GM12878 (cell line): ENCODE measurements around the gene ADAMTS17.

ENCODE experiments used
- ETV6 ChIP-seq, 2 experiments: fragments of 450-650 bp in 1 of 2; IDR thresholded peaks in 1 of 2; conservative IDR thresholded peaks in 1 of 2; 2 replicates each; pipeline ENCODE4 v1.6.1; 2014; ENCODE audit warnings: antibody characterized with exemption in 1 of 2, borderline replicate concordance in 1 of 2, low read depth in 1 of 2, mild to moderate bottlenecking in 1 of 2, moderate library complexity in 1 of 2
- EZH2 ChIP-seq: IDR thresholded peaks from 2 replicates; pipeline ENCODE4 v1.6.1; 2012; ENCODE audit warnings: low read depth, mild to moderate bottlenecking, control low read depth, inconsistent platforms, low read length, borderline replicate concordance; ENCODE audit not compliant: control insufficient read depth
- NR2C2 ChIP-seq: IDR thresholded peaks from 2 replicates; pipeline ENCODE4 v1.6.1; 2011; ENCODE audit warnings: borderline replicate concordance, low read depth; ENCODE audit not compliant: control insufficient read depth, insufficient read length
- POLR2A ChIP-seq: IDR thresholded peaks from 2 replicates; pipeline ENCODE4 v1.6.1; 2011; ENCODE audit warnings: low read depth, mild to moderate bottlenecking, low read length
- POLR2AphosphoS5 ChIP-seq: IDR thresholded peaks from 2 replicates; pipeline ENCODE4 v1.6.1; 2011; ENCODE audit warnings: mild to moderate bottlenecking, low read length, inconsistent platforms
- RB1 ChIP-seq: fragments of 450-650 bp; formaldehyde crosslinking; IDR thresholded peaks from 2 replicates; pipeline ENCODE4 v1.6.1; 2017; ENCODE audit warnings: mild to moderate bottlenecking, borderline replicate concordance

DNA sequence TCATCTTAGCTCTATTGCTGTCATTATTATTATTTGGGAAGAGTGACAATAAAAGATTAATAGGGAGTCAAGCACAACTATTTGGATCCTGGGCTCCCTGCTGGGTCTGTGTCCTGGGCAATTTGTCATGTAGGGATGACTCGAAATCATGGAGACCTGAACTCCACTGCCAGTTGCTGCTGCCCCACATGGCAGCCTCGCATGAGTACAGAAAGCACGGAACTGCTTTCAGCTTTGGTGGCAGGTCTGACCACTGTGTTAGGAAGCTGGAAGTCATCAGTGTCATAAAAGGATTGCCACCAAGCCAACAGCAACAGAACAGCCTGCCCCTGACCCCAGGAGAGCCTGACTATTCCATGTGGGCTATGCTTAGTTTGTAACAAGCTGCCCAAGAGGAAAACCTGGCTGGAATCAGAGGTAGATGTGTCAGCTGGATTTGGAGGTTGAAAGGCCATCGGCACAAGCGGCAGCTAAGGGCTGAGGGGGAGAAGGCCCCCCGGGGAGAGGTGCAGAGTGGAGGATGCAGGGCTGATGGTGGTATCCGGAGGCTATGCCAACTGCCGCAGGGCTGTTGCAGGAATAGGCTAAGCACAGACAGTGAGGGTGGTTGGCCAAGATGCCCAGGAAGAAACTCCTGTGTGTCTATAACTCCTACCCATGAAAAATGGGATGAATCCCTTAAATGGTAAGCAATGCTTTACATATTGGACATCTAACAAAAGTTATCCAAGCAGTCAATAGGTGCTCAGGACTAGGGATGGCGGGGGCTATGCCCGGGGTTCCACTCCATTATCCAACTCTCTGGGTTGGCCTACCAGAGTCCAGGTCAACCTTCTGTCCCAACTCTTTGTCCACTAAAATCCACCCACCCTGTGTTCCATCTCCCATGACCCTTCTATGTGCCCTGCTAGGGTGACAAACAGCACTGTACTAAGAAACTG, 291.6 kb downstream of the ADAMTS17 start:
- no peak for TF ChIP-seq RB1
- TF ChIP-seq ETV6 (conservative IDR thresholded peaks at IDR 0.05 in 1 of 2, IDR thresholded peaks at IDR 0.05 in 1 of 2; ENCODE audit: borderline replicate concordance in 1 of 2, low read depth in 1 of 2), result no peak
- no peak for TF ChIP-seq NR2C2
- no peak for TF ChIP-seq EZH2
- no peak for TF ChIP-seq POLR2AphosphoS5
- no peak for TF ChIP-seq POLR2A
